ENCODE results near the gene RIOX2. TPM values are rescaled to one million over a fixed set of nuclear protein-coding genes. Genes with fewer than 3 reads are reported as not detected.

The RIOX2 gene
- total and polyA plus RNA-seq, 2 experiments from 2014 or later, result 8.6 to 11.2 TPM

DNA sequence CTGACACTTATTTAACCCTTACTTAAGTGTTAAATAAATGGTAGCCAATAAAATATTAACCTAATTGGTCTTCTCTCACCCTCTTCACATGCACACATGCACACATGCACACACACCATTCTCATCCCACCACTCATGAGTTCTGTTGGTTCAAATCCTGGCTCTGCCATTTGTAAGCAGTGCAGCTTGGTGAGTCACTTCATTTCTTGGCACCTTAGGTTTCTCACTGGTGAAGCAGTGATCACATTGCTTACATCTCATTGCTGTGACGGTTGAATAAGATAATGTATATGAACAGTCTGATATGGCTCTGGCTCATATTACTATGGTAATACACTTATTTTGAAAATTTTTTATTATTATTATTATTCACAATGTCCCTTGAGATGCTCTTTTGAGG lies 33.8 kb downstream of the RIOX2 start:
- DNase-seq (ENCODE audit: low read depth in 1 of 2, low spot score in 1 of 2), result no peak
- TF ChIP-seq, protein P1, sequence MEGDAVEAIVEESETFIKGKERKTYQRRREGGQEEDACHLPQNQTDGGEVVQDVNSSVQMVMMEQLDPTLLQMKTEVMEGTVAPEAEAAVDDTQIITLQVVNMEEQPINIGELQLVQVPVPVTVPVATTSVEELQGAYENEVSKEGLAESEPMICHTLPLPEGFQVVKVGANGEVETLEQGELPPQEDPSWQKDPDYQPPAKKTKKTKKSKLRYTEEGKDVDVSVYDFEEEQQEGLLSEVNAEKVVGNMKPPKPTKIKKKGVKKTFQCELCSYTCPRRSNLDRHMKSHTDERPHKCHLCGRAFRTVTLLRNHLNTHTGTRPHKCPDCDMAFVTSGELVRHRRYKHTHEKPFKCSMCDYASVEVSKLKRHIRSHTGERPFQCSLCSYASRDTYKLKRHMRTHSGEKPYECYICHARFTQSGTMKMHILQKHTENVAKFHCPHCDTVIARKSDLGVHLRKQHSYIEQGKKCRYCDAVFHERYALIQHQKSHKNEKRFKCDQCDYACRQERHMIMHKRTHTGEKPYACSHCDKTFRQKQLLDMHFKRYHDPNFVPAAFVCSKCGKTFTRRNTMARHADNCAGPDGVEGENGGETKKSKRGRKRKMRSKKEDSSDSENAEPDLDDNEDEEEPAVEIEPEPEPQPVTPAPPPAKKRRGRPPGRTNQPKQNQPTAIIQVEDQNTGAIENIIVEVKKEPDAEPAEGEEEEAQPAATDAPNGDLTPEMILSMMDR (IDR thresholded peaks at IDR 0.05; ENCODE audit: low read depth, low read length), result no peak
- no peak overlapping the region for H3K4me3 ChIP-seq

DNA sequence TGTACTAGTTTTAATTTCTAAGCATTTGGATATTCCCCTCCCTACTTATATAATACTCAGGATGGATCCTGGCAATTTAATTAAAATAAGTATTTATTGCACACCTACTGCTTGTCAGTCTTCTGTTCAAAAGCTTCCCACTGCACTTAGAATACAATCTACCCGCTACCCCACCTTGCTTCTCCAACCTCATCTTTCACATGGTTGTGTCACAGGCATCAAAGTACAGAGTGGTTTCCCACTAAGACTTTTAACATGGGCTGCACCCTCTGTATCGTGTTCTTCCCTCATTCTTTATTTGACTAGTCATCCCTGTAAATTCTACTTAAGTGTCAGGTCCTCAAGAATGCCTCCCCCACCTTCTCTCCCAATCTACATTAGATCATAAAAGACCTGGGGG lies 35.0 kb downstream of the RIOX2 start:
- no peak overlapping the region for H3K27ac ChIP-seq
- DNase-seq (ENCODE audit: low read depth in 1 of 2, low spot score in 1 of 2), result no peak

More for the DNA sequence above, 33.8 kb downstream of the RIOX2 start:
- no peaks in the 10 kb centered on the region for H3K4me1 ChIP-seq (ENCODE audit: low read depth)
- H3K27me3 ChIP-seq, result no peaks in the 10 kb centered on the region
- H3K9me3 ChIP-seq (ENCODE audit: low read depth), result no peaks in the 10 kb centered on the region
- H3K27ac ChIP-seq, result no peak overlapping the region
- H3K36me3 ChIP-seq, result peaks cover 42% of the 10 kb centered on the region

DNA sequence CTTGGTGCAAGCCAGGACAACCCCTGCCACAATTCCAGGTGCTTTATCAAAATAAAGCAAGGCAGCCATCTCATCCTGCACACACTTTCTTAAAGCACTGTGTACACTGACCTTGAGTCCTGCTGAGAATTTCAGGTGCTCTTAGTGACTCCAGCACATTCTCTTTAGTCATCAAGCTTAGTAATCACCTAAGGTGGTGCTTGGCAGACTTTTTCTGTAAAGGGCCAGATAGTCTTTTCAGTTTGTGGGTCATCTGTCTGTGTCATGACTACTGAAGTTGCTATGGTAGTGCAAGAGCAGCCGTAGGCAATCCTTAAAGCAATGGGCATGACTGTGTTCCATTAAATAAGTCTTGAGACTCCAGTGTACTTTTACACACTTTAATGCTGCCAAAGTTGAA lies 36.4 kb downstream of the RIOX2 start:
- no peak overlapping the region for H3K27ac ChIP-seq
- no peak for DNase-seq (ENCODE audit: low read depth in 1 of 2, low spot score in 1 of 2)
- no peaks in the 10 kb centered on the region for H3K4me1 ChIP-seq (ENCODE audit: low read depth)
- H3K9me3 ChIP-seq (ENCODE audit: low read depth), result no peaks in the 10 kb centered on the region
- peaks cover 27% of the 10 kb centered on the region for H3K36me3 ChIP-seq
- H3K27me3 ChIP-seq, result no peaks in the 10 kb centered on the region
- no peak overlapping the region for H3K4me3 ChIP-seq
- TF ChIP-seq, protein P1 (IDR thresholded peaks at IDR 0.05; ENCODE audit: low read depth, low read length), result no peak

More for the DNA sequence above, 35.0 kb downstream of the RIOX2 start:
- peaks cover 31% of the 10 kb centered on the region for H3K36me3 ChIP-seq
- H3K4me3 ChIP-seq, result no peak overlapping the region
- H3K9me3 ChIP-seq (ENCODE audit: low read depth), result no peaks in the 10 kb centered on the region
- no peaks in the 10 kb centered on the region for H3K27me3 ChIP-seq
- H3K4me1 ChIP-seq (ENCODE audit: low read depth), result no peaks in the 10 kb centered on the region
- TF ChIP-seq, protein P1 (IDR thresholded peaks at IDR 0.05; ENCODE audit: low read depth, low read length), result no peak

DNA sequence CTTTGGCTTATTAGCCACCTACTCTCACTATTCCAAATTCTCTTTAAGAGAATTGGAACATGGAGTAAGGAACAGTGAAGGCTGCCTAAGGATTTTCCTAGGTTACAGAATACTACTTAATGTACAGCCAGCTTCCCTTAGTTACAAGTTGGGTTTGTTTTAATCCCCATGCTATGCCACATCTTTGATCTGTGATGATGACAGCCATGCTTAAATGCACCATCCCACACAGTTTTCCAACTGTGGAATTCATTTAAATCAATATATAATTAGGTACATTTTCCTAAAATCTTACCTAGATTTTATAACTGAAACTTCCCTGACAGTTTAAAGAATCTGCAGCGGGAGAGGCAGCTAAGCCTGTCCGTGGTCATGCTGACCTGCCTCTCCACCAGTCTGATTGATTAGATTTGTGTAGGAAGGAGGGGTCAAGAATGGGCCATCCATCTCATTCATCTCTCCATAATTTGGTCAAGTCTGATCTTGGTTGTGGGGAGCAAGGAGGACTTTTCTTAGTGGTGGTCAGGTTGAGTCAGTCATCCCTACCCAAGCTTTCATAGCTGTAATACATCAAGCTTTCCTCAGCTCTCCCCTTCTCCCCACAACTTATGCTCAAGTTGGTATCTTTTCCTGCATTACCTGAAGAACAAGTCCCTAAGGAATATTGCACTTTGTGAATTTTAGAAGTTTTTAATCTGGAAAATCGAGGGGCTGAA lies 37.1 kb downstream of the RIOX2 start:
- H3K4me1 ChIP-seq (ENCODE audit: low read depth), result no peaks in the 10 kb centered on the region
- no peak overlapping the region for H3K4me3 ChIP-seq
- H3K27me3 ChIP-seq, result no peaks in the 10 kb centered on the region
- no peaks in the 10 kb centered on the region for H3K9me3 ChIP-seq (ENCODE audit: low read depth)
- no peak for DNase-seq (ENCODE audit: low read depth in 1 of 2, low spot score in 1 of 2)
- H3K27ac ChIP-seq, result no peak overlapping the region
- TF ChIP-seq, protein P1 (IDR thresholded peaks at IDR 0.05; ENCODE audit: low read depth, low read length), result no peak
- H3K36me3 ChIP-seq, result peaks cover 27% of the 10 kb centered on the region

DNA sequence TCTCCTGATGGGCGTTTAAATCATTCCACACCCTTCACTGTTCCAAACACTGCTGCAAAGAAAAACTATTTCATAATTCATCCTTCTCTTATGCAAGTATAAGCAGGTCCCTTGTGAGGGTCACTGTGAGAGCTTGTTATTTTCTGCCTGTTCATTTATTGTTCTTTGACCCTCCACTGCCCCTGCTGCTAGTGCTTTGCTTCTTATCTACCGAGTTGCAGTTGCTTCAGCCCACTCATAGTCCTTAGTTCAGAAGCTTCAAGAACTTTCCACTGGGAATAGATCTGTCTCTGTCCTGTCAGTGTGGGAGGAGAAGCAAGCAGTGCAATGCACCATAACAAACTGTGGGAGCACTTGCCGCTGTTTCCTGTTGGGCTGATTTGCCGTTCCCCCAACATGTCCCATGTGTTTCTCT lies 39.8 kb downstream of the RIOX2 start:
- TF ChIP-seq, protein P1 (IDR thresholded peaks at IDR 0.05; ENCODE audit: low read depth, low read length), result no peak
- DNase-seq (ENCODE audit: low read depth in 1 of 2, low spot score in 1 of 2), result peak; percentile 24 to 70
- Histone ChIP-seq H3K27ac (peak overlapping the region; percentile 9), H3K27me3 (no peaks in the 10 kb centered on the region), H3K36me3 (peaks cover 20% of the 10 kb centered on the region), H3K9me3 (ENCODE audit: low read depth) (no peaks in the 10 kb centered on the region), H3K4me3 (no peak overlapping the region), H3K4me1 (ENCODE audit: low read depth) (no peaks in the 10 kb centered on the region)

Data from cardiac muscle cell (in vitro differentiated cells and primary cell).